ENCODE data around the gene CAMTA2.

- TF ChIP-seq L3MBTL2 (conservative IDR thresholded peaks at IDR 0.05): peak; percentile 69; the same call in 1 of the 2 replicates
- TF ChIP-seq ELF4 (IDR thresholded peaks at IDR 0.05): no peak
- no peak for TF ChIP-seq PKNOX1 (IDR thresholded peaks at IDR 0.05)
- TF ChIP-seq ZNF384 (IDR thresholded peaks at IDR 0.05): no peak
- no peak for TF ChIP-seq TARDBP (IDR thresholded peaks at IDR 0.05)
- TF ChIP-seq CTBP1 (IDR thresholded peaks at IDR 0.05; ENCODE audit: borderline replicate concordance): no peak
- no peak for TF ChIP-seq FOXK2 (IDR thresholded peaks at IDR 0.05)
- peak; percentile 87 for TF ChIP-seq SP1 (IDR thresholded peaks at IDR 0.05)
- no peak for TF ChIP-seq SUZ12 (IDR thresholded peaks at IDR 0.05)
- no peak for TF ChIP-seq BHLHE40 (IDR thresholded peaks at IDR 0.05; ENCODE audit: borderline replicate concordance)
- TF ChIP-seq NFRKB (IDR thresholded peaks at IDR 0.05): no peak
- TF ChIP-seq LEF1 (IDR thresholded peaks at IDR 0.05; ENCODE audit: borderline replicate concordance): no peak
Observed at GRCh38 chr17:4997302-4998026, 10.0 kb upstream of the CAMTA2 start, which contains the start of the genes INCA1 and KIF1C.

Measured in HEK293T (cell line).